GM18907 (cell line): ENCODE results near the gene DYNC2H1.
"Not testable (repeated sequence)": the region's sequence is repeated elsewhere in the genome, so short reads cannot be mapped to it uniquely, and the experiment has no call there.

ENCODE experiments used
- ATAC-seq: cut with Tn5 transposase; IDR thresholded peaks from one replicate; pipeline ENCODE4 v1.9.1; 2021; ENCODE audit warnings: mild to moderate bottlenecking, moderate library complexity; ENCODE audit not compliant: unreplicated experiment

DYNC2H1 gene

GRCh38 chr11:103358251-103358650 lies 249.0 kb downstream of the DYNC2H1 start:
- ATAC-seq = no peak

DNA sequence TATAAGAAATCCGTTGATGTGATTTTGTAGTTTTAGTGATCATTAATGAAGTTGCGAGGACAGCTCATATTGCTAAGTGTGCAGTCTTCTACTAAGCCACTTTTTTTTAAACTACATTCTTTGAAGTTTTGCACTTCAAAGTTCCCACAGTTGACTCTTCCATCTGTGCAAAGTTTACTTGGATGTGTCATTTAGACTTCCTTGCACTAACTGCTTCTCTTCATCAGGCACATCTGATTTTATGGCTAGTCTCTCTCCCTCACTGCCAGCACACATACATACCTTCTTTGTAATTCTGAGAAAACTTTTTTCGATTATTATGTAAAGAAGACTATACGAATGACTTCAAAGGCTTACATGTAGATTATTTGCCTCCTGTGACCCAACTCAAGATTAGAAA lies 250.0 kb downstream of the DYNC2H1 start:
- no peak for ATAC-seq

GRCh38 chr11:103364687-103365086 lies 255.5 kb downstream of the DYNC2H1 start:
- ATAC-seq = no peak

DNA sequence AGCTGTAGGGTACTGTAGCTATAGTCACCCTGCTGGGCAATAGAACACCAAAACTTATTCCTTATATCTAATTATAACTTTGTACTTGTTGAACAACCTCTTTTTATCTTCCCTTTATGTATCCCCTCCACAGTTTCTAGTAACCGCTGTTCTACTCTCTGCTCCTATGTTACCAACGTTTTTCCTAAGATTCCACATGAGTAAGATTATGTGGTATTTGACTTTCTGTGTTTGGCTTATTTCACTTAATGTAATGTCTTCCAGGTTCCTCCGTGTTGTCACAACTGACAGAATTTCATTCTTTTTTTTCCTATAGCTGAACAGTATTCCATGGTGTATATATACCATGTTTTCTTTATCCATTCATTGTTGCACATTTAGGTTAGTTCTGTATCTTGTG lies 258.4 kb downstream of the DYNC2H1 start:
- no peak for ATAC-seq

DNA sequence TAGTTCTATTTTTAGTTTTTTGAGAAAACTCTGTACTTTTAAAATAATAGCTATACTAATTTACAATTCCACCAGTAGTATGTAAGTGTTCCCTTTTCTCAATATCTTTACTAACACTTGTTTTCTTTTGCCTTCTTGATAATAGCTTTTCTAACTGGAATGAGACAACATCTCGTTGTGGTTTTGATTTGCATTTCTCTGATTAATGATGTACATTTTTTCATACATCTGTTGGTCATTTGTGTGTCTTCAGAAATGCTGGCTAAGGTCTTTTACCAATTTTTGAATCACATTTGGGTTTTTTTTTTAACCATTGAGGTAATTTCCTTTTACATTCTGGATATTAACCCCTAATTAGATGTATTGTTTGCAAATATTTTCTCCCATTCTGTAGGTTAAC lies 258.9 kb downstream of the DYNC2H1 start:
- ATAC-seq = no peak

DNA sequence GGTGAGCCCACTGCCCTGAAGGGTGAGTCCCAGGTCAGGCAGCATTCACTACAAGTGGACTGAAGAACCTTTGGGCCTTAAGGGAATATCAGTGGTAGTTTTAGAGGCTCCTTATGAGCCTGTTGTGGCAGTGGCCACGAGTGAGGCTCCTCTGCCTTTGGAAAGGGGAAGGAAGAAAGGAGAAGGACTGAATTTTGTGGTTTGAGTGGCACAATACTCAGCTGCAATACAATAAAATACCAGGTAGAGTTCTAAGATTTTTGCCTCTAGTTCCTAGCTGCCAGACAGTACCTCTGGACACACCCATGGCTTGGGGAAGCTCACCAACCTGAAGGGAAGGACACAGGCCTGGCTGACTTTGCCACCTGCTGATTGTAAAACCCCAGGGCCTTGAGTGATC lies 260.9 kb downstream of the DYNC2H1 start:
- no peak for ATAC-seq

DNA sequence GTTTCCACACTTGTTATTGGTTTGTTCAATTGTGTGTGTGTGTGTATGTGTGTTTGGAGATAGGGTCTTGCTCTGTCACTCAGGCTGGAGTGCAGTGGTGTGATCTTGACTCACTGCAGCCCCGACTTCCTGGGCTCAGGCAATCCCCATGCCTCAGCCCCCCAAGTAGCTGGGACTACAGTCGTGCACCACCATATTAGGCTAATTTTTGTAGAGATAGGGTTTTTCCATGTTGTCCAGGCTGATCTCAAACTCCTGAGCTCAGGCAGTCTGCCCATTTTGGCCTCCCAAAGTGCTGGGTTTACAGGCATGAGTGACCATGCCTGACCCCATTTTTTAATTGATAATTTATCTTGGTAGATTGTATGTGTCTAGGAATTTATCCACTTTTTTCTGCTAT lies 263.7 kb downstream of the DYNC2H1 start:
- ATAC-seq = no peak

DNA sequence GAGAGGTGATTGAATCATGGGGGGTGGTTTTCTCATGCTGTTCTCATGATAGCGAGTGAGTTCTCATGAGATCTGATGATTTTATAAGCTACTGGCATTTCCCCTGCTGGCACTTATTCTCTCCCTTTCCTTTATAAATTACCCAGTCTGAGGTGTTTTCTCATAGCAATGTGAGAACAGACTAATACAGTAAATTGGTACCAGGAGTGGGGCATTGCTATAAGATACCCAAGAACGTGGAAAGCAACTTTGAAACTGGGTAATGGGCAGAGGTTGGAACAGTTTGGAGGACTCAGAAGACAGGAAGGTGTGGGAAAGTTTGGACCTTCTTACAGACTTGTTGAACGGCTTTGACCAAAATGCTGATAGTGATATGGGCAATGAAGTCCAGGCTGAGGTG lies 265.0 kb downstream of the DYNC2H1 start:
- ATAC-seq = not testable (repeated sequence)

DNA sequence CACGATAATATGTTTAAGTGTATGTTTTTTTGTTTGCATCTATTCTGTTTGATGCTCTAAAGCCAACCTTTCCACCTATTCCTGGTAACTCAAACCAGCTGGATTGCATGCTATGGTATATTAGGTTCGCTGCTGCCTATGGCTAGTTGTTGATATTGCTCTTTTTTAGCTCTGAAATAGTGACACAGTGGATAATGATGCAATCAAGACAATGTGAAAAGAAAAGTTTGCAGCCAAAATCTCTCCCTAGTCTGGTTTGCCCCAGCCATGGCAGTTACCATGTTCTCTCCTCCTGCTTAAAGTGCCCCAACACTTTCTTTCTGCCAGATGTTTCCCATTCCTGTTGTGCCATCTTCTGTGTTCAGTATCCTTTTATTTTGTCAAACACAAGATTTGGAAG lies 269.7 kb downstream of the DYNC2H1 start:
- ATAC-seq = no peak

GRCh38 chr11:103380031-103380430 lies 270.8 kb downstream of the DYNC2H1 start:
- no peak for ATAC-seq

GRCh38 chr11:103384652-103385051 lies 275.4 kb downstream of the DYNC2H1 start:
- ATAC-seq = no peak

DNA sequence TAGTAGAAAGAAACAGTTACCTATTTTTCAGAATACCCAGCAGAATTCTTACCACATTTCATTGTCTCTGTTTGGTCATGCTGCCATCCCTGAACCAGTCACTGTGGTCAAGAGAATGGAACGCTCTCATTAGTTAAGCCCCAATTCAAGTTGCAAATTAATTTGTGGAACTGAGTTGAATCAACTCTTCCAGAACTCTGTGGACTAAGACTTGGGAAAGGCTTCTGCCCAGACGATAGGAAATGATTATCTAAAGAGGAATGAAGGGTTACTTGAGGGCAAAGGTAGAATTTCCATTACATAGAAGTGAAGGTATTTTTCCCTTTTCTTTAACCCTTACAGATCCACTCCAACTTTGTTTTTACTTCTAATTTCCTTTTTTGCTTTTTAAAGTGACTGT lies 286.4 kb downstream of the DYNC2H1 start:
- no peak for ATAC-seq

DNA sequence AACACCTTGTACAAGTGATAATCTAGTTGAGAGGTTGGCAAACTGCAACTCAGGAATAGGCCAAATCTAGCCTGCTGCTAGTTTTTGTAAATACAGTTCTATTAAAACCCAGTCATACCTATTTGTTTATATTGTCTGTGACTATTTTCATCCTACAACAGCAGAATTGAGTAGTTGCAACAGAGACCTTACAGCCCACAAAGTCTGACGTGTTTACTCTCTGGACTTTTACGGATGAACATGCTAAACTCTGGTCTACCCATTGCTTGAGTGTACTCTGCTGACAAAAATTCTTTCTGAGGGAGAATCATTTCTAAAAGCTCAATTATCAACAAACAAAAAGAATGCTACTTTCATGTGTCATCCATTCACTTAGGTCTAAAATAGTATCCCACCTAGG lies 287.0 kb downstream of the DYNC2H1 start:
- no peak for ATAC-seq

DNA sequence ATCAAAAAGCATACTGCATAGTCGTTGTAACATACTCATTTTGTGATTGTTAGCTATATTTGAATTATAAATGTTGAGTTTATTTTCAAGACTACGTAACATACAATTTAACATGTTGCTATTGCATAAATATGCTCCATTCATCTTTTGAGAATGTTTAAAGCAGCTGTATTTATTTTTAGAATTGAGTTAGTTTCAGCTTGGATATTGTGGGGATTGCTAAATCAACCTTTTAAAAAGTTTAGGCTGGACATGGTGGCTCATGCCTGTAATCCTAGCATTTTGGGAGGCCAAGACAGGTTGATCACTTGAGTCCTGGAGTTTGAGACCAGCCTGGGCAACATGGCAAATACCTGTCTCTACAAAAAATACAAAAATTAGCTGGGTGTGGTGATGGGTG lies 288.1 kb downstream of the DYNC2H1 start:
- no peak for ATAC-seq

GRCh38 chr11:103398829-103399228 lies 289.6 kb downstream of the DYNC2H1 start:
- ATAC-seq = no peak

GRCh38 chr11:103406357-103406756 lies 297.1 kb downstream of the DYNC2H1 start:
- ATAC-seq = no peak

GRCh38 chr11:103407641-103408040 lies 298.4 kb downstream of the DYNC2H1 start:
- ATAC-seq = no peak

DNA sequence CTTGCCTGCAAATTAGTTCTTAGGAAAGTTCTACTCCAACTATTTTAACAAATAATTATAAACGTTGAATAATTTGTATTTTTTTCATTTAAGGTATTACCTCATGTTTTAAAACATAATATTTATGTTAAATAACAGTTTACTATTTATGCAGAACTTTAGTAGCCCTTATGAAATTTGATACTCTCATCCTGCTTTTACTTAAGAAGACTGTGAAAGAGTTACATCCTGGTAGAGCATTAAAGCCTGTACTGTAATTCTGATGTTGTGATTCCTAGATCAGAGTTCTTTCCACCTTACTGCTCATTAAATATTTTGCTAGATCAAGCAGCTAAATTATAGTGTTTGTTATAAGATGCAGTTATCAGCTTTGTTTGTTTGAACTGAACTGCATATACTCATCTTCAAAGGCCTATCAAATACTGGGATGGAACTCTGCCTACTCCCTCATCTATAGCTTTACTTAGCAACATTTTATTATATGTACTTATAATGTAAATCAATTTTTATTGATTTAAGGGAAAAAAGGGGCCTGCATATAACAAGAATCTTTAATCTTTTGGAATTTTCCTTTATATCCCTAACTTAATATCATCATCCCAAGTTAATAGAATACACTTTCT lies 304.2 kb downstream of the DYNC2H1 start:
- ATAC-seq = no peak

GRCh38 chr11:103418014-103418413 lies 308.8 kb downstream of the DYNC2H1 start:
- ATAC-seq = no peak

DNA sequence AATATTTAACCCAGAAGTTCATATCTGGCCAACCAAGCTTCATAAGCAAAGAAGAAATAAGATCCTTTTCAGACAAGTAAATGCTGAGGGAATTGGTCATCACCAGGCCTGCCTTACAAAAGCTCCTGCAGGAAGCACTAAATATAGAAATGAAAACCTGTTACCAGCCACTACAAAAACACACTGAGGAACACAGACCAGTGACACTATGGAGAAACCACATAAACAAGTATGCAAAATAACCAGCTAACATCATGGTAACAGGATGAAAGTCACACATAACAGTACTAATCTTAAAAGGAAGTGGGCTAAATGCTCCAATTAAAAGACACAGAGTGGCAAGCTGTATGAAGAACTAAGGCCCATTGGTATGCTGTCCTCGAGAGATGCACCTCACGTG lies 311.4 kb downstream of the DYNC2H1 start:
- ATAC-seq = no peak

GRCh38 chr11:103433386-103434072 lies 324.3 kb downstream of the DYNC2H1 start:
- ATAC-seq = no peak

DNA sequence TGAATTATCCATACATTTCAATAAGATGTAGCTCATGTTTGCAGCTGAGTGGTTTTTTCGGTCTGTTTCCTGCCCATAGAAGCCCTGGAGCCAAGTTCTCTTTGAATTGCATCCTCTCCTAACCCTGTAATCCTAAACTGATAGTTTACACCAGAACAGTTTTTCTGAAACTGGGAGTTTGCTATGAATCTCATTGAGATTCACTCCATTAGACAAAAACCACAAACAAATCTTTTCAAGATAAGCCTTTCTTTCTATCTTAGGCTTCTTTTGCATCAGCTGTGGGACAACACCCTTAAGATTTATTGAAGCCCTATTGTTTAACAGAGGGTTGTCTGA lies 324.8 kb downstream of the DYNC2H1 start:
- ATAC-seq = no peak
